Measurements from ENCODE around the gene CD300LB.
"Not testable (repeated sequence)": the region's sequence is repeated elsewhere in the genome, so short reads cannot be mapped to it uniquely, and the experiment has no call there.

CD300LB gene

DNA sequence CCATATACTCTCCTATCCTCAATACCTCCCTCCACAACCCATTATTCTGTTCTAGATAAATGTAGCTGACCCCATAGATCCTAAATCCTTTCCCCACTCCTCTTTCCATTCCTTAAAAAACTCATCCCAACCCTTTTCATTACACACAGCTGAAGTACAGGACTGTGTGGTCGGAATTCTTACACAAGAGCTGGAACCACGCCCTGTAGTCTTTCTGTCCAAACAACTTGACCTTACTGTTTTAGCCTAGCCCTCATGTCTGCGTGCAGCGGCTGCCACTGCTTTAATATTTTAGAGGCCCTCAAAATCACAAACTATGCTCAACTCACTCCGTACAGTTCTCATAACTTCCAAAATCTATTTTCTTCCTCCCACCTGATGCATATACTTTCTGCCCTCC, 27.3 kb downstream of the CD300LB start:
- in situ Hi-C loops (cut with HindIII; ENCODE audit: low sequenced_read_pairs): not testable (repeated sequence)

DNA sequence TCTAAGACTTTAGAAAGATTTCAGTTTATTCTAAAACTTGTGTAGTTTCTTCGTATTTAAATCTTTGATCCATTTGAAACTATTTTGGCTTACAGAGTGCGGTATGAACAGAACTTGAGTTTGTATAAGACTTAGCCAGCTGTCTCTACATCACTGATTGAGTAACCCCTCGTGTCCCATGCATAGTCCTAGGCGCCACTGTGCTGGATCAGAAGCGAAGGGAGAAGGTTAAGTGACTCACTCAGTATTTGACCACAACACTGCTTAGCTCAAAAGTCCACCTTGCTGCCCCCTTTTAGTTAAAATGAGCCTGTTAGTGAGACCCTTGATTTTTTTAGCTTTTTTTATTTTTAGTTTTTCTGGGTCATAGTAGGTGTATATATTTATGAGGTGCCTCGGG, 28.4 kb downstream of the CD300LB start:
- in situ Hi-C loops (cut with HindIII; ENCODE audit: low sequenced_read_pairs): no loop called here

DNA sequence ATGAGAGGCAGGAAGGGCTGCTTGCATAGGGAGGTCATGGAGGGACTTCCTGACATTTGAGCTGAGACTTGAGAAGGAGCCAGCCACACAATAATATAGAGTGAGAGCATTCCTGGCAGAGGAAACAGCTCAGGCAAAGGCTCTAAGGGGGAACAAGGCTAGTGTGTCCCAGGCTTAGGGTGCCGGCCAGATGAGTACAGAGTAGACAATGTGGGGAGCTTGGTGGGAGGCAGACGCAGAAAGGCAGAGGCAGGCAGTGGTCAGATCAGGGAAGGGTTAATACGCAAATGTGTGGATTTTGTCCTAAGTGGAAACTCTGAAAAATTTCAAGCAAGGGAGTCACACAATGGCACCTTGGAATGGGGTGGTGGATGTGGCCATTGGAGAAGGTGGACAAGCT, 31.3 kb downstream of the CD300LB start:
- in situ Hi-C loops (cut with HindIII; ENCODE audit: low sequenced_read_pairs): loop anchor here (25.0 kb wide), 1 partner anchor 137 kb away; no protein-coding TSS in a partner anchor

DNA sequence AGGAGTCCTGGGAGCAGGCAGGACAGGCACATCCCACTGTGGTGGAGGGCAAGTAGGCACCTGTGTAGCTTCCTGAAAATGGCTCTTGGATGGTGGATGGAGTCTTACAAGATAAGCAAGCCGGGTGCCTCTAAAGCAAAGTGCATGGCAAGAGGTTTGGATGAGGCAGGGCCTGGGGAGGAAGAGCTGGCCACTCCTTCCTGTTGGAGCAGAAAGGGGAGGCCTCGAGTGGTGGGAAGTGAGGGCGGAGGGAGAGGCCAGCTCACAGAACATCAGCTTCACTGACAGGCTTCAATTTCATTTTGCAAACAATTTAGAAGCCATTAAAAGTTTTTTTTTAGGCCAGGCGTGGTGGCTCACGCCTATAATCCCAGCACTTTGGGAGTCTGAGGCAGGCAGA, 33.8 kb downstream of the CD300LB start:
- in situ Hi-C loops (cut with HindIII; ENCODE audit: low sequenced_read_pairs): loop anchor here (25.0 kb wide), 1 partner anchor 140 kb away; no protein-coding TSS in a partner anchor

DNA sequence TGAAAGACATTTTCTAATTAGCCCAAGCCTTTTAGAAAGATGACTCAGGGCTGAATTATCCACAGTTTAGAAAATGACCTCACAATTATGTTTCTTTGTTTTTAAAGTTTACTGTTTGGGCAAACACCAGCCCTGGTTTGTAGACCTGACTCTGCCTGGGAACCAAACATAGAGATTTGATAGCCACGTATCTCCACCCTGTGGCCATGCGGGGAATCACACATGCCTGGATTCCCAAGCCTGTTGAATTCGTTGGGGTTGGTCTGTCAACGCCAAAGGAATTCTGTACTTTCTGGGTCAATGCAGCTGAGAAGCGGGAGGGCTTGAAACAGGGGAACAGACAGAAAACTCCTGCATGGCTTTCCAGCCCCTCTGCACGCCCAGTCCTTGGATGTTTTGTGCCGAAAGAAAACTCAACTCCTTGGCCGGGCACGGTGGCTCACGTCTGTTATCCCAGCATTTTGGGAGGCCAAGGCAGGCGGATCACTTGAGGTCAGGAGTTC, 37.9 kb downstream of the CD300LB start:
- in situ Hi-C loops (cut with HindIII; ENCODE audit: low sequenced_read_pairs): loop anchor here (25.0 kb wide), 1 partner anchor 144 kb away; no protein-coding TSS in a partner anchor

DNA sequence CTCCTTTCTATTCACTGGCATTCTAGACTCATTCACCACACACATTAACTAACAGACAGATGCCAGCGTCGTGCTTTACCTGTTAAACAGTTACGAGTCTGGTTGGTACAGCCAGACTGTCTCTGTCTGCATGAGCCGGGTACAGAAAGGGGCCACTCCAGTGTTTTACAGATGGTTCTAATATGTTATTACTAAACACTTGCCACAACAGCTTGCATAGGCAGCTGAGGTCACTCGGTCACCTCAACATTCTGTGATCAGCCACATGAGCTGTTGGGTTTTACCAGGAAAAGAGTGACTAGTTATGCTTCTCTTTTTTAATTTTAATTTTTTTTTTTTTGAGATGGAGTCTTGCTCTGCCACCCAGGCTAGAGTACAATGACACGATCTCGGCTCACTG, 39.6 kb downstream of the CD300LB start:
- in situ Hi-C loops (cut with HindIII; ENCODE audit: low sequenced_read_pairs): loop anchor here (25.0 kb wide), 1 partner anchor 146 kb away; no protein-coding TSS in a partner anchor

DNA sequence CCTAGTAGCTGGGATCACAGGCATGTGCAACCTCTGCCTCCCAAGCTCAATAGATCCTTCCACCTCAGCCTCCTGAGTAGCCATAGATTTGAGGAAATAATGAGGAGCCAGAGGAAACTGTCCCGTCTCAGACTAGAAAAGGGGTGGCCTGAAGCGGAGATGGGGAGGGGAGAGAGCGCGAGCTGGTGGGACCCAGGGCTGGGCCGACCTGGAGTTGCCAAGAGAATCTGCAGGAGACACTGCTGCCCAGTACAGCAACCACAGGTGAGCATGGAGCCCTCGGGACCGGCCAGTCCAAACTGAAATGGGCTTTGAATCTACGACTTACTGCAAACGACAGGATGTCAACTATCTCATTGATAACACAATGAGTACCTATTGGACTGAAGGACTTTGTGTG, 40.6 kb downstream of the CD300LB start:
- in situ Hi-C loops (cut with HindIII; ENCODE audit: low sequenced_read_pairs): loop anchor here (25.0 kb wide), 1 partner anchor 147 kb away; no protein-coding TSS in a partner anchor

DNA sequence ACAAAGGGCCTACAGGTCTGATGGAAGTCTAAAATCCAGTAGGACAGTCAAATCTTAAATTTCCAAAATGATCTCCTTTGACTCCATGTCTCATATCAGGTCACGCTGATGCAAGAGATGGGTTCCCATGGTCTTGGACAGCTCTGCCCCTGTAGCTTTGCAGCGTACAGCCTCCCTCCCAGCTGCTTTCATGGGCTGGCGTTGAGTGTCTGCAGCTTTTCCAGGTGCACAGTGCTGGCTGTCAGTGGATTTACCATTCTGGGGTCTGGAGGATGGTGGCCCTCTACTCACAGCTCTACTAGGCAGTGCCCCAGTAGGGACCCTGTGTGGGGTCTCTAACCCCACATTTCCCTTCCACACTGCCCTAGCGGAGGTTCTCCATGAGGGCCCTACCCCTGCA, 43.0 kb downstream of the CD300LB start:
- in situ Hi-C loops (cut with HindIII; ENCODE audit: low sequenced_read_pairs): loop anchor here (25.0 kb wide), 1 partner anchor 149 kb away; no protein-coding TSS in a partner anchor

DNA sequence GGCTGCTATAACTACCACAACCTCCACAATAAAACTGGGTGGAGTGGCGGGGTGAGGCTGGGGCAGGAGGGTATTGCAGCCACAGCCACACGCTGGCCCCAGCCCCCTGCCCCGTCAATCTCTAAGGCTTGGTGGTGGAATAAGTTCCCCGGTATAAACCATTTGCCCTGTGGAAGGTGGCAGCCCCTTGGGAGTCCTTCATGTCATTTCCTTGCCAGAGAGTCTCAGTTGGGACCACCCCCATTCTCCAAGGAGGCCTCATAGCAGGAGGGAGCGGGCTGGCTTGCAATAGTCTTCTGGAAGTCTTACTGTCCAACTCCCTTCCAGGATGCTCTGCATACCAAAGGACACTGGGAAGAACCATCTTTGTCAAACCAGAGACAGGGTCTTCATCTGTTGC, 45.4 kb downstream of the CD300LB start:
- in situ Hi-C loops (cut with HindIII; ENCODE audit: low sequenced_read_pairs): loop anchor here (25.0 kb wide), 1 partner anchor 151 kb away; no protein-coding TSS in a partner anchor

DNA sequence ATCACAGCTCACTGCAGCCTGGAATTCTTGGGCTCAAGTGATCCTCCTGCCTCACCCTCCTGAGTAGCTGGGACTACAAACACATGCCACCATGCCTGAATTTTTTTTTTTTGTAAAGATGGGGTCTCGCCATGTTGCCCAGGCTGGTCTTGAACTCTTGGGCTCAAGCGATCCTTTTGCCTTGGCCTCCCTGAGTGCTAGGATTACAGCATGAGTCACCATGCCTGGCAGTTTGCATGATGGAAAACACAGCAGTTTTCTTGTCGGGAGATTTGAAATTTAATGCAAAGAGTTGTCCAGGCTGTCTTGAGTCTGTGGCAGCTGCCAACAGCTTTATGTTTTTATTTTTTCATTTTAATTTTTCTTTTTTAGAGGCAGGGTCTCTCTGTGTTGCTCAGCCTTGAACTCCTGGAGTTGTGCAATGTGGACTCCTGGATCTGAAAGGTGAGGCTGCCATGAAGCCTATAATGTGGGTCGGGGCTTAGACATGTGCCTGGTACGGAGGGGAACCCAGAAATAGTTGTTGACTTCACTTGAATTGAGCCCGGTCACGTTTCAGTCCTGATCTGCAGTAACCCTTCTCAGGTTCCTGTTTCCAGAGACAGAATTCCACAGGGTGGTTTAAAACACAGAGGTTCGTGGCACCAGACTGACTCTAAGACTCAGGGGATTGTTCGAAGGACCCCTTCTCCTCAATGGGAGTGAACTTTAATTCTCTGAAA, 46.1 kb downstream of the CD300LB start:
- in situ Hi-C loops (cut with HindIII; ENCODE audit: low sequenced_read_pairs): loop anchor here (25.0 kb wide), 1 partner anchor 152 kb away; no protein-coding TSS in a partner anchor

DNA sequence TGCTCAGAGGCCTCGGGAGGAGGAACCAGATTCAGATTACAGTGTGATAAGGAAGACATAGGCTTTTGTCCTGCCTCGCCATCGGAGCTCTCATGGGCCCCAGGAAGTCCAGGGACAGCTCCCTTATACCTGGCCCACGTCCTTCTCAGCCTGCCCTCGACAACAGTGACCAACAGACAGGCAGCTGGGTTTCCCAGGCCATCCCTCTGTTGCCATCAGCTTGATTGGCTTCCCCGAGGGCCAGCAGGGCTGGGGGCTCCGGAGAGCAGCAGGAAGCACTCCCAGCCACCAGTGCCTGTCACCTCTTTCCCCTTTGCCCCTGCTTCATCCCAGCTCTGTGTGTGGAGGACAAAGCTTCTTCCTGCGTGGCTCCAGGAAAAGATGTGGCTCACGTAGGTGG, 47.2 kb downstream of the CD300LB start:
- in situ Hi-C loops (cut with HindIII; ENCODE audit: low sequenced_read_pairs): loop anchor here (5.0 to 25.0 kb wide), 3 partner anchors 42 to 153 kb away; no protein-coding TSS in a partner anchor

DNA sequence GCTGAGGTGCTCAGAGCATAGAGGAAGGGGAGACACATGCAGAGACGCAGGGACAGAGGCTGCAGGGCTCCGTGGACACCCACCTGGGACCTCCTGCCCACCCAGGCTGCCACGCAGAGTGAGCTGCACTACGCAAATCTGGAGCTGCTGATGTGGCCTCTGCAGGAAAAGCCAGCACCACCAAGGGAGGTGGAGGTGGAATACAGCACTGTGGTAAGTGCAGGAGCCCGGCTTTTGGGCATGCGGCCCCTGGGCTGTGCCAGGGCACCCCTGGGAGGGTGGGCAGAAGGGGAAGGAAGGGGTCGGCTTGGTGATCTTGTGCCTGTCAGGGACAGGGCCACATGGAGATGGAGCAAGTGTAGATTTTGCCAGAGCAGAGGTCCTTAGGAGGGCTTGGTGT, 49.7 kb downstream of the CD300LB start:
- in situ Hi-C loops (cut with HindIII; ENCODE audit: low sequenced_read_pairs): loop anchor here (5.0 to 25.0 kb wide), 3 partner anchors 39 to 156 kb away; no protein-coding TSS in a partner anchor

DNA sequence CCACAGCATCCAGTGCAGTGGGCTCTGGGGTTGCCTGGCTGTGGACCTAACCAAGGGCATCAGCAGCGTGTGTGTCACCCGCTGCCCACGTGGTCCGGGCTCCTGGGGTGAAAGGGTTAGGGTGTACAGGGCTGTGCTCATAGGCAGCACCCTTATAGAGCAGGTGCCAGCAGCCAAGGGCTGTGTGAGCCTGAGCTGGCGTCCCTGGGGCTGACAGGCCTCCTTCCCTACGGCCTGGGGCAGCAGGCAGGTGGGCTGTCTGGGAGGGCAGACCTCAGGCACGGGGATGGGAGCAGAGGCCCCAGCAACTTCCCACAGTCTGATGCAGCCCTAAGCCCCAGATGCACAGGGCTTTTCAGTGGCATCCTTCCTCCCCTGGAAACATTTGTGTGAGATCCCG, 51.0 kb downstream of the CD300LB start:
- in situ Hi-C loops (cut with HindIII; ENCODE audit: low sequenced_read_pairs): loop anchor here (5.0 to 25.0 kb wide), 3 partner anchors 38 to 157 kb away; no protein-coding TSS in a partner anchor

DNA sequence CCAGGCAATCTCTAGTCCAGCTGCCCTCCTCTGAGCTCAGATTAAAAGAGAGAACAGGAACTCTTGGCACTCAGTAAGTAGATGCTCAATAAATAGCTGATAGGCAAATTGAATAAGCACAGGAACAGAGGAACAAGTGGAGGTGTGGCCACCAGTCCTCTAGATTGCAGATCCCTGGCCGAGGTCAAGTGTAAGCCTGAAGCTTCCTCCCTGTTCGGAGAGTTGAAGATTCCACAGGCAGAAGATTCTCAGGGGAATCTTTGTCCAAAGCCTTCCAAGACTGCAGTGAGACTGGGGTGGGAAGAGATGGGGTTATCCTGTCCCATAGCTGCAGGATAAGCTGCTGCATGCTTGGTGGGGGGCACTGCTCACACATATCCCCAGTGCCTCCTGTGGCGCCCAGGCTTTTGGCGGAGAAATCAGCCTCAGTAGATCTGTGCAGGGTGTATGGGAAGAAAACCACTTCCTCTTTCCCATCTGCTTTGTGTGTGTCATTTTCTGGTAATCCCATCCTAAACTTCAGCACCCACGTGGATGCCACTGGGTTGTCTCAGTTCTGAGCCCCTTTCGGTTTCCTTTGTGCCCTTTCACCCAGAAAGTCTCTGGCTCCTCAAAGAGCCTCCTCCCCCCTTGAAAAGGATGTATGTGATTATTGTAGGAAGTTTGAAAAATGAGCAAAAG, 52.7 kb downstream of the CD300LB start:
- in situ Hi-C loops (cut with HindIII; ENCODE audit: low sequenced_read_pairs): loop anchor here (5.0 to 25.0 kb wide), 2 partner anchors 101 to 159 kb away; no protein-coding TSS in a partner anchor

DNA sequence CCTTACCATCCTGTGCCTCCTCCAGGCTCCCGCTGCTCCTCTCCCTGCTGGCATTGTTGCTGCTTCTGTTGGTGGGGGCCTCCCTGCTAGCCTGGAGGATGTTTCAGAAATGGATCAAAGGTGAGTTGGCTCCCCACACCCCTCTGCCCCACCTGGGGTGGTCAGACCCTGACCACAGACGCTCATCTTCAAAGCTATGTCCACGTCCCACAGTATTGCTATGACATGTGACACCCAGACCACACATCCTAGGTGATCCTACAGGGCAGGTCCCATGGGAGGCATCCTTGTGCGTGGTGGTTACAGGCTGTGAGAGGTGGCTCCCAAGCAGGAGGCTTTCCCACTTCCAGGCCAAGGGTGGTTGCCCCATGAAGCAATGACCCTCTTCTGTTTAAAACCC, 53.9 kb downstream of the CD300LB start:
- in situ Hi-C loops (cut with HindIII; ENCODE audit: low sequenced_read_pairs): loop anchor here (5.0 to 25.0 kb wide), 2 partner anchors 100 to 160 kb away; no protein-coding TSS in a partner anchor

DNA sequence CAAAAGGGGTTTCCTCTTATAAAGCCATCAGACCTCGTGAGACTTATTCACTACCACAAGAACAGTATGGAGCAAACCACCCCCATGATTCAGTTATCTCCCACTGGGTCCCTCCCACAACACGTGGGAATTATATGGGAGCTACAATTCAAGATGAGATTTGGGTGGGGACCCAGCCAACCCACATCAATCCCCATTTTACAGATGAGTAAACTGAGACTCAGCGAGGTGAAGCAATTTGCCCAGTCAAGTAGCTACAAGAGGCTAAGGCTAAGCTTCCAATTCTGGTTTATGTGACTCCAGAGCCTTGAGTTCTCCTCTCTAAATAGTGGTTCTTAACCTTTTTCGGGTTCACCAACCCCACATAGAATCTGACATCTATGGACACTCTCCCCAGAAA, 56.1 kb downstream of the CD300LB start:
- in situ Hi-C loops (cut with HindIII; ENCODE audit: low sequenced_read_pairs): loop anchor here (5.0 to 25.0 kb wide), 2 partner anchors 98 to 162 kb away; no protein-coding TSS in a partner anchor

DNA sequence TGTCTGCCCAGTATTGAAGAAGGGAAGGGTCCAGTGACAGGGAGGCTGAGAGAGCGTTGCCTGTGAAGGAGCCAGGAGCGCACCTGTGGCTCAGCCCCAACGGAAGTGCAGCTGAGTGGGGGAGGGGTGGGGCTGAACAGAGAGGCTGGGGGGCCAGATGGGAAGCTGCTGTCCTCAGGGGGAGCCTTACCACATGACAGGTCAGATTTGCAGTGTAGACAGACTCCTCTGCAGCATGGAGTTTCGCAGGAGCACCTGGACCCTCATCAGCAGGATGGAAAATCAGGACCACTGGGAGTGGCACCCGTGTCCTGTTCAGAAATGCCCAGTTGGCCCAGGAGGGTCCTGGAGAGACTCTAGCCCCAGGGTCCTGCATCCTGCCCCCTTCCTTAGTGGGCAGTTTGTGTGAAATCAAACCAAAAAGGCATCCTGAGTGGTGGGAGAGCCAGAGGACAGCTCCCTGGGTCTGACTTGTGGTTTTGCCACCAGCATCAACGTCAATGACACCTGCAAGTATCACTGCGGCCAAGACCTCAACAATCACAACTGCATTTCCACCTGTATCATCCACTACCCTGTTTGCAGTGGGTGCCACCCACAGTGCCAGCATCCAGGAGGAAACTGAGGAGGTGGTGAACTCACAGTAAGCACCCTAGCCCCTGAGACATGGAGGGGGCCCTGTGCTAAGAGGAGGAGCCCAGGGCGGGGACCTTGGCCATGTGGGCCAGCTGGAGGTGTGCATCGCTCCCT, 57.1 kb downstream of the CD300LB start:
- in situ Hi-C loops (cut with HindIII; ENCODE audit: low sequenced_read_pairs): no loop called here

DNA sequence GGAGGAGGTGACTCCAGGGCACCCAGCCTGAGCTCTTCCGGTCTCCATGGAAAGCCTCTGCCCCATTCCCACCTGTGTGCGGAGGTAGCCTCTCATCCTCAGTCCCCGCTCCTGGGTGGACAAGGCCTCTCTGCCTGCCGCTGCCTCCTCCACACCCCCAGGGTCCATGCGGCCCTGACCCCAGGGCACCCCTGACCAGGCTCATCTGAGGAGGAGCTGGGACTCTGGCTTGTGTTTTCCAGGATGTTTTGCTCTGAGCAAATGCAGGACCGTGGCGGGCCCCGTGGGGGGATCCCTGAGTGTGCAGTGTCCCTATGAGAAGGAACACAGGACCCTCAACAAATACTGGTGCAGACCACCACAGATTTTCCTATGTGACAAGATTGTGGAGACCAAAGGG, 58.0 kb downstream of the CD300LB start:
- in situ Hi-C loops (cut with HindIII; ENCODE audit: low sequenced_read_pairs): no loop called here

DNA sequence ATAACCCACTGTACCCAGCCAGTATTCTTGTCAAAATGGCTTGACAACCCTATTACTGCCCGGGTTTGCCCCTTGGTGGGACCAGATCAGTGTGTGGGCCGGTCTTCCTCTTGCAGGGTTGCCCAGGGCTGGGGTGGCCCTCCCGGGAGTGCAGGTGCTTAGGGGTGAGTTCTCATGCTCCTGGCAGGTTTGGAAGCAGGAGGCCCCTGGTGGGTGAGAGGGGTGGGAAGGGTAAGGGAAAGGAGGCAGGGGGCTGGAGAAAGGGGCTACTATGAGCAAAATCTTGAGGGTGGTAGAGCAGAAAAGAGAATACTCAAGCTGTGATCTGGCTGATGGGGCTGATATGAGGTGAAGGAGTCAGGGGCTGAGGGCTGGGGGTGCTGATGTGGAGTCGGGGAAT, 58.4 kb downstream of the CD300LB start:
- in situ Hi-C loops (cut with HindIII; ENCODE audit: low sequenced_read_pairs): no loop called here

DNA sequence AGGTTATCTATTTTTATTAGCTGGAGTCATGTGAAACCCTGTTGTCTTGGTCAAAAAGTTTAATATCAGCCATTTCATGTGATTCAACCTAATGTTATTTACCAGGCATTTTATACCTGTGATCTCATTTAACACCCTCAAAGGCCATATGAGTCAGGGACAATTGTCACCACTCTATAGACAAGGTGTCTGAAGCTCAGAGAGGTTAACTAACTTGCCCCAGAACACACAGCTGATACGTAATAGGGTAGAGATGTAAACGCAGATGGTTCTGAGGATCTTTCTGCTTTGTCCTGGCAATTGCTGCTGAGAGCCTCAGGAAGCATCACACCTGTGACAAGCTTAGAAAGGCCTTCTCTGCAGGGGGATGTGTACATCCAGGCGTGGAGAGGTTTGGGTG, 59.9 kb downstream of the CD300LB start:
- in situ Hi-C loops (cut with HindIII; ENCODE audit: low sequenced_read_pairs): no loop called here

All from endothelial cell of hepatic sinusoid (primary cell).